Fibroblast of peridontal ligament (primary cell): ENCODE measurements around the gene FRY.
A peak's percentile ranks its signal among the peaks of the same experiment; 100 is the strongest.

Experiments used
- DNase-seq: peaks from one replicate; pipeline ENCODE4 v3.0.0-alpha.2; 2010; ENCODE audit errors: extremely low read depth

FRY gene

DNA sequence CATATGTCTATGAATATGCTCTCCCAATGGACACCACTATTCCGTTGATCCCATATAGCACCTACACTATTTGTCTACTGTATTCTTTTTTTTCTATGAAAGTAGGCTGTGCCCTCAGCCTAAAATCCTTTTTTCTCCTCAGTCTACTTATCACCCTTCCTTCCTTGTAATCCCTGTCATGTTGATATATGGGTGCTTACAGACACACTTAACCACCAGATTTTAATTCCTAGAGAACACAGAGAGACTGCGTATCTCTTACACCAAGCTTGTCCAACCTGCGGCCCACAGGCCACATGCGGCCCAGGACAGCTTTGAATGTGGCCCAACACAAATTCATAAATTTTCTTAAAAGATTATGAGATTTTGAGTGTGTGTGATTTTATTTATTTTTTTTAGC lies 182.5 kb downstream of the FRY start:
- no peak for DNase-seq

DNA sequence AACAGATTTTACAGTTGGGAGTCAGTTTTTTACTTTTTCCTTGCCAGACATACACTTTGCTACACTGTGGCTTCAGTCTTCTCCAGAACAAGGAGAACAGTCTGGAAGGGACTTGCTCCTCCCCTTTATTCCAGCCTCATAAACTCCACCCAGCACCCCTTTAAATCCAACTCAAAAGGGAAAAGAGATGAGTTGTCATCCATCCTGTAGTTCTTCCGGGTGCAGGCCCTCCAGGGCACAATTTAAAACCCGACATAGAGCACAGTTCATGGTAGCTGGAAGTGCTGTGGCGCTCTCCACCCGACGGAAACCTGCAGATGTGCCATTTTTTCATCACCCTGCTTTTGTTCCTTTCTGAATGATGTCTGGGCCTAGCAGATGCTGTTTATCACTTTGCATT lies 184.7 kb downstream of the FRY start:
- no peak for DNase-seq

DNA sequence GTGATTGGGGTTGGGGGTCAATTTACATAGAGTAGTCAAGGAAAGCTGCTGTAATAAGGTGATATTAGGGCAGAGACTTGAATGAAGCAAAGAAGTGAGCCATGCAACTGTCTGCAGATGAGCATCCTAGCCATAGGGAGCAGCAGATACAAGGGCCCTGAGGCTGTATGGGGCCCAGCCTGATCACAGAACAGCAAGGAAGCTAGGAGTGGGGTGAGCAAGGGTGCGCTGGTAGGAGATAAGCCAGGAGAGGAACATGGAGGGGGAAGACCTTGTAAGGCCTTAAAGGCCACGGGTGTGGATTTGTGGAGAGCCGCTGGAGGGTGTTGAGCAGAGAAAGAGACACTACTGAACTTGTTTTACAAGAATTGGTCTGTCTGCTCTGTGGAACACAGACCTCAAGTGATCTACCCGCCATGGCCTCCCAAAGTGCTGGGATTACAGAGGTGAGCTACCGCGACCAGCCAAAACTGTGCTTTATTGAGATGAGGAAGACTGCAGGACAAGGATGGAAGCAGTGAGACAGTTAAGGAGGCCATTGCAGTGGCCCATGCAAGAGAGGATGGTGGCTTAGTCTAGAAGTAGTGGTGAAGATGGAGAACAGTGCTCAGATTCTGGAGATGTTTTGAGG lies 190.6 kb downstream of the FRY start:
- DNase-seq: no peak

DNA sequence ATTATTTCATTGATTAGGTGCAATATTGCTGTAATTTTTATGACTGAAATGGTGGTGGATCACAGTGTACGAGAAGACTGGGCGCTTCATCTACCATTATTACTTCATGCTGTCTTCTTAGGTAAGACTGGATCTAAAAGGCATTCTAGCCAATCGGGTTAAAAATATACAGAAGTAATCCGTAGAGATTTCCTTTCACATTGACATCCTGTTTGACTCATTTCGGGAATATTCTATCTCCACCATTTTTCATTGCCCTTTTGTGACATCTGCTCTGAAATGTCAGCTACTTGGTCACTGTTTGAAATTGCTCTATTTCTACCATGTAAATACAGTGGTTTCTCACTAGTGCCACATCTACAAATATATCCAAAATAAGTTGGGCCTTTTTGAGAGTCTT lies 193.3 kb downstream of the FRY start:
- peak; percentile 19 for DNase-seq

DNA sequence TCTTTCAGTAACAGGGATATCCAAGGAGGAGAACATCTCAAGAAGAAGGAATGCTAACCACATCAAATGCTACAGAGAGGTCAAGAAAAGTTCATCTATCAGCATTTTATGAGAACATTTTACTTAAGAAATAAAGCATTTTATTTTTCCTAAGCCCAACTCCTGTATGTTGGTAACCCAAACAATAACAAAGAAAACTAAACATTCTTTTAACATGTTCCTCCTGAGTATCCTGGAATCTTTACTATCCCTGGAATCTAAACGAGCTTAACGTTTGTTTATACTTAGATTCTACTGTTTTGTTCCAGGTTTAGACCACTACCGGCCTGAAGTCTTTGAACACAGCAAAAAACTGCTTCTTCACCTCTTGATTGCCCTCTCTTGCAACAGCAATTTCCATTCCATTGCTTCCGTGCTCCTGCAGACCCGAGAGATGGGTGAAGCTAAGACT lies 193.9 kb downstream of the FRY start:
- DNase-seq: peak; percentile 76

DNA sequence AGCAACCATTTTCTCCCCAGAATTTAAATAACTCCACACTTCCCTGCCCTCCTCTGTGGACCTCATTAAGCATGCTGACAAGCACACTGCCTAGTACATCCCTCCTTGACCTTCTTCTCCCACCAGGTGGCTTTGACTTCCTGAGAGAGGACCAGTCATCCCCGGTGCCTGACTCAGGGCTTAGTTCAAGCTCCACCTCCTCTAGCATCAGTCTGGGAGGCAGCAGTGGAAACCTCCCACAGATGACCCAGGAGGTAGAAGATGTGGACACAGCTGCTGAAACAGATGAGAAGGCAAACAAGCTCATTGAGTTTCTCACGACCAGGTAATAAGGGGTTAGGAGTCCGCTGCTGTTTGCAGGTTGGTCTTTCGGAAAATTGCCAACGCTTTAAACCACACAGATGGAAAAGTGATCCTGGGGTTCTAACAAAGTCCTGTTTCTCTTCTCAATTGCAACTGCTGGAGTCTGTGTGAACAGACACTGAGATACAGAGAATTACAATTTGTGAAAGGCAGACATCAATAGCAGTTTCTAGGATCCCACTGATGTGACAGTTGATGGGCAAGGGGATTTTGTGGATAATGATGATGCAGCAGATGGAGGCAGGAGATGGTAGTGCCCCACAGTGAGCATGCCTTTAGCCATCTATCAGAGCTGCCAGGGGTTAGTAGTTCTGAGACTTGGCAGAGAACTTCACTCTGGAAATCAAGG lies 196.9 kb downstream of the FRY start:
- no peak for DNase-seq

DNA sequence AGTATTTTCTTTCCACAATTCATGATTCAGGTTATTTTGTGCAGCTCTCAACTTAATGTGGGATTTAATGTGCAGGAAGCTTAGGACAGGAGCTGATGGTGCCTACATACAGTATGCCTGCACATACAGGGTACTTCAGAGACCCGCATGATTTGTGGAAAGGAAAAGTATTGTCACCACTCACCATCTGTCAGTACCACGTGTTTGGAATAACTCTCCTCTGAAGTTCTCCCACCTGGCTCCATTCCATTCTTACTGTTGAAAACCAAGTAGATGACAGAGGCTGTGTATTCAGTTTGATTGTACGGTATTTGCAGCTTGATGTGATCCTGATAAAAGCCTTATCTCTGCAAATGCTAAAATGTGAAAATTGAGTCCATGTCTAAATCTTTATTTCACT lies 197.9 kb downstream of the FRY start:
- DNase-seq: no peak

DNA sequence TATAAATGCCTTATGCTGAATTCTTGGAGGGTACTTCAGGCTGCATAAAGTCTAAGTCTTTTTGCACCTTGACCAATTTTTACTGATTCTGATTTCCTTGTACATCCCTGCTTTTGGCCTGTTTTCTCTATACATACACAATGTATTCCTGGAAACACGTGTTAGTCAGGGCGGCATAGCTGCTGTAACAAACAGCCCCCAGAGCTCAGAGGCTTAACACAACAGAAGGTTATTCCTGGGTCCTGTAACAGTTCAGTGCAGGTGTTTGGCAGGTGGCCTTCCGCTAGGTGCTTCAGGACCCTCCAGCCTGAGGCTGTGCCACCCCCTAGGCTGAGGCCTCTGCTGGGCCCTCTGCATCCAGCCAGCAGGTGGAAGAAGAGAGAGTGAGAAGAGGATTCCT lies 200.7 kb downstream of the FRY start:
- DNase-seq: no peak

DNA sequence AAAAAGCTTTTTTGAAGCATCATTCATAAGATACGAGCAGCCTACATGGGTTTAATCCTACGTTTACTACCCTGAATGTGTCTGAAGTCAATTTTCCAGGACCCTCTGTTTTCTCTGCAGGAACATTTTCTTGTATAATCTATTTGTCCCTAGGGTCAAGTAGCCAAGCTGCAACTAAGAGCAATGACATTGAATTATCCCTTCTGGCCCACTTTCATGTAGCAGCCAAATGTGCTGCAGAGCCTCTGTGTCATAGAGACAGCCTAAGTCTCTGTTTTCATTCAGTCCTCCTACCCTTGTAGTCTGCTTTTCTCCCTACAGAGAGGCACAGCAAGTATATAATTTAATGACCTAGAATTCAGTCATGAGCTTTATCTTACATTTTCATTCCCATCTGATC lies 201.5 kb downstream of the FRY start:
- DNase-seq: no peak

DNA sequence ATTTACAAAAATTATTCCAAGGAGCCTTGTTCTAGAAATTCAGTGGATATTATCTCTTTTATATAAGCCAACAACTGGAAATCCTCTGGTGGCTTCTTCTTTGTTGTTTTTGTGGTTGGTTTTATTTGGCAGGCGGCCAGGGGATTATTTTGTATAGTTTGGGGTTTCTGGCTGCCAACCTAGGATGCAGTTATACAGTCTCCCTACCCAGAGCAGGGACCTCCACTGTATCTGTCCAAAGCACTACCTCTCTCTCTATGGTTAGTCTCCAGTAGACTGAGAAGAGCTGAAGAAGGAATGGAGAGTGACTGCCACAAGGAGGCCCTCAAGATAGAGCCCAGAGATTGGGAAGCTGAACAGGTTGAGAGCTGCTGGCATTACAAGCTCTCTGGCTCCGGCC lies 203.3 kb downstream of the FRY start:
- DNase-seq: peak; percentile 23

DNA sequence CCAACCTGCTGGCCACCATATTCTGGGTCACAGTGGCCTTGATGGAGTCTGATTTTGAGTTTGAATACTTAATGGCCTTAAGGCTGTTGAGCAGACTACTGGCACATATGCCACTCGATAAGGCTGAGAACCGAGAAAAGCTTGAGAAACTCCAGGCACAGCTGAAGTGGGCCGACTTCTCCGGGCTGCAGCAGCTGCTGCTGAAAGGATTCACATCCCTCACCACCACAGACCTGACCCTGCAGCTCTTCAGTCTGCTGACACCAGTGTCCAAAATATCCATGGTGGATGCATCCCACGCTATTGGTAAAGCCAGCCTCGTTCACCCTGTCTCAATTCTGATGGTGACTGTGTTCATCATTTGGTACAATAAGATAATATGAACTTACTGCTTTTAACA lies 206.1 kb downstream of the FRY start:
- no peak for DNase-seq

DNA sequence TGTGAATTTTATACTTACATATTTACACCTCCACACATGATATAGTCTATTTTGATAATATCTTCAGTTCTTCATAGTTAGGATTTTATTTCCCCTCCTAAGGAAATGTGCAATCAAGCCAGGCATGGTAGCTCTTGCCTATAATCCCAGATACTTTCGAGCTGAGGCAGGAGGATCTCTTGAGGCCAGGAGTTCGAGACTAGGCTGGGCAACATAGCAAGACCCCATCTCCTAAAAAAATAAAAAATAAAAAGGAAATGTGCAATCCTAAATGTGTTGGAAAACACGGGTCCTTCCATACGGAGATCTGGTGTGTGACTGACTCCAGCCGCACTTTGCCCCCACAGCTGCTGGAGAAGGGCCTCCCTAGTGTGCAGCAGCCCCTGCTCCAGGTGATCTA lies 212.1 kb downstream of the FRY start:
- no peak for DNase-seq

DNA sequence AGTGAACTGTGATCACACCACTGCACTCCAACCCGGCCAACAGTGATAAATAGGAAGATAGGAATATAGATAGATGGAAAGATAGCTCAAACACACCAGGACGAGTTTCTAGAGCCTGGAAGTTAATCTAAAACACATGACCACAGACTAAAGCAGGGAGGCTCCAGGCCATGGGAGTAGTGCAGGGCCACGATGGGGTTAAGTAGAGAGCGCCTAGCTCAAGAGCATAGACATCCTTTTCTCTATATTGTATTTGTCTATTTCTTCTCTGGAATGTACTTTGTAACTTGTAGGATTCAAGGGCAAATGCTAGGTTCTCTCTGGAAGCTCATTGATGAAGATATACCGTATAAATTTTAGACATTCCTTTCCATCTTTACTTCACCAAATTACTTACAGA lies 214.0 kb downstream of the FRY start:
- DNase-seq: no peak

DNA sequence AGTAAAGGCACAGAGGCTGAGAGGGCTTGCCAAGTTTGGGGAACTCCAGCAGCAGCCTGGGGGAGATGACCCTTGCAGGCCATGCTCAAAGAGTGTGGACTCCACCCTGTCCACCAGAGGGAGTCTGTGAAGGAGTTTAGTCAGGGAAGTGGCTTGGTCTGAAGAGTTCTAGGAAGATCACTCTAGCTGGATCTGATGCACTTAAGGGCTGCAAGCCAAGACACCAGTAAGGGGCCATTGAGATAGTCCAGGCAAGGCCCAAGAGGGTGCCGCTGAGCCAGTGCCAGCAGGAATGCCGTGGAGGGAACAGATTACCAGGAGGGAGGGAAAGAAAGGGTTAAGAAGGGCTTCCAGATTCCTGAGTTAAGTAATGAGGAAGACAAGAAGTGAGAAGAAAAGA lies 214.9 kb downstream of the FRY start:
- DNase-seq: peak; percentile 72

DNA sequence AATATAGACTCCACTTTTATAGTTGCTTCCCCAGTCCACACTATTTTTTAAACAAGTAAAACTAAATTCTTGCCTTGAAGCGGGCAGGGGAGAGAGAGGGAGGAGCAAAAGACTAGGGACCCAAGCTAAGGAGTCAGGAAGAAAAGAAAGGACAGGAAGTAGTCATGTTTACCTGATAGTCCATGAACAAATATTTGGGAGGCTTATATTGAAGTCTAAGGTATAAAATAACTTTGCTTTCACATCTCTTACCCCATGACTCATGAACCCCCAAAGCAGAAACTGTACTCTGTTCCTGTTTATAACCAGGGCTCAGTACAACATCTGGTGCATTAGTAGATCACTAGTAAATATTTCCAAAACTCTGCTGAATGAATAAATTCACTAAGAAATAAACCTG lies 216.3 kb downstream of the FRY start:
- DNase-seq: peak; percentile 13

DNA sequence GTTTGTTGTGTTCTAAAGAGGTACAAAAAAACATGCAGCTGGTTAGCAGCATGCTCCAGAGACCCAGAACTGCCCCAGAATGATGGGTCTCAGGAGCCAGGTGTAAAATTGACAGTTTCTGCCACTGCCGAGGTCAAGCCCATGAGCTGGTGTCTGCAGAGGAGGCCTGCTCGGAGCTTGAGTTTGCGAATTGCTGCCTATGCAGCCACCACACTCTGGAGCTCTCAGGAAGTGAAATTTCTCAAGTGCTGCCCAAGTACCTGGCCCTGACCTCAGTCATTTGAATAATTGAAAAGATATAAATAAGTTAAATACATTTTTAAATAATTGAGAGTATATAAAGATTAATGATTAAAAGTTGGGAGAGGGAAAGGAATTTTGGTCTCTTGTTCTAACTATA lies 217.2 kb downstream of the FRY start:
- no peak for DNase-seq

DNA sequence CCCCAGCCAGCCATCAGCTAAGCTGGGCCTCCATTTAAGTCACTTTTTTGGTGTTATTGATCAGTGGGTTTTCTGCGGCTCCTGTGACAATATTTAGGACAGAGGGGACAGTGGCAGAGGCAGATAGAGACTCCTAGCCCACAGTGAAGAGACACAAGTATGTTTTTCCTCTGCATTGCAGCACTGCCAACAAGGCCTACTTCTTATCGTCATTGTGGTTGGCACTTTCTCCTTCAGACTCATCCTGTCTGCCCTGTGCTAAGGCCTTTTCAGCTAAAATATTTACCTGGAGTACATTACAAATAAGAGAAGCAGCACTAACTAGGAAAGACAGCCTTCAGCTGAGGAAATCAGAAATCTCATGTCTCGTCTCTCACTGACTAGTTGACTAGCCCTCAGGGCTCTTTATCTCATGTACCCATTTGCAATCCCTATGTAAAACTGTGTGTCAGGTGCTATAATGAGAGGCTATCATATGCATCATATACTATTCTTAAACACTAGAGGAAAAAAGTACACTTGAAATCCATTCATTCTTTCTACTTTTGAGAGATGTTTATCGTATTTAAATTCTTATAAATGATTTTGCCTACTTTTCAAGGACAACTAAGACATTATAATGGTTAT lies 221.4 kb downstream of the FRY start:
- DNase-seq: no peak

DNA sequence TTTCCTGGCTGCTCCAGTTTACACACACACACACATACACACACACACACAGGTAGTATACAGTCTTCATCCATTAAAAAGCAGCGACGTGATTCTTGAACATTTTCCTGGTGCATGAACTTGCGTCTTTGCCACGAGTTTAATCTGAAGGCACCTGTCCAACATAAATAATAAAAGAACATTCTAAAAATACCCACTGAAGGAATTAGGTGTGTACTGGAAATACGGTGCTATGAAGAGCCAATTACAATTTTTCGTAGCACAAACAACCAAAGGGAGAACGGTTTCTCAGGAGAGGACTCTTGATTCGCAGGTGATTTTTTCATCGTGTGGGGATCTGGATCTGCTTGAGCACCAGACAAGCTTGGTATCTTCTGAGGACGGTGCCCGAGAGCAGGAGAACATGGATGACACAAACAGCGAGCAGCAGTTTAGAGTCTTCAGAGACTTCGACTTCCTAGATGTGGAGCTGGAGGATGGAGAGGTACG lies 222.4 kb downstream of the FRY start:
- DNase-seq: no peak

DNA sequence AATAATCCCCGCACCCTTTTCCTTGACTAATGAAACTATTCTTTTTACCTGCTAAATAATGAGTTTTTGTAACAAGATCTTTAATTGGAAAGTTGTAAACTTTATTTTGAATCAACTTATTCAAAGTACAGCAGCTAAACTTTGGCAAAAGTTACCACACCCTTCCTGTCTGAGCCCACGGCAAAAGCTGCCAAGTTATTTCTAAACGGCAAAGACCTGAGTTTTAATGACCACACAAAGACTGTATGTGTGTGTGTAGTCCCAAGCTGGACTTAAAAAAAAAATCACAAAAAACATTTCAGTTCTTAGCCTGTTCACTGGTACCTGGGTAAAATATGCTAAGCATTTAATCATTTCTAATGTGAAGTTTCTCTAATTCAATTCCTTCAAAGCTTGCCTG lies 222.8 kb downstream of the FRY start:
- no peak for DNase-seq

DNA sequence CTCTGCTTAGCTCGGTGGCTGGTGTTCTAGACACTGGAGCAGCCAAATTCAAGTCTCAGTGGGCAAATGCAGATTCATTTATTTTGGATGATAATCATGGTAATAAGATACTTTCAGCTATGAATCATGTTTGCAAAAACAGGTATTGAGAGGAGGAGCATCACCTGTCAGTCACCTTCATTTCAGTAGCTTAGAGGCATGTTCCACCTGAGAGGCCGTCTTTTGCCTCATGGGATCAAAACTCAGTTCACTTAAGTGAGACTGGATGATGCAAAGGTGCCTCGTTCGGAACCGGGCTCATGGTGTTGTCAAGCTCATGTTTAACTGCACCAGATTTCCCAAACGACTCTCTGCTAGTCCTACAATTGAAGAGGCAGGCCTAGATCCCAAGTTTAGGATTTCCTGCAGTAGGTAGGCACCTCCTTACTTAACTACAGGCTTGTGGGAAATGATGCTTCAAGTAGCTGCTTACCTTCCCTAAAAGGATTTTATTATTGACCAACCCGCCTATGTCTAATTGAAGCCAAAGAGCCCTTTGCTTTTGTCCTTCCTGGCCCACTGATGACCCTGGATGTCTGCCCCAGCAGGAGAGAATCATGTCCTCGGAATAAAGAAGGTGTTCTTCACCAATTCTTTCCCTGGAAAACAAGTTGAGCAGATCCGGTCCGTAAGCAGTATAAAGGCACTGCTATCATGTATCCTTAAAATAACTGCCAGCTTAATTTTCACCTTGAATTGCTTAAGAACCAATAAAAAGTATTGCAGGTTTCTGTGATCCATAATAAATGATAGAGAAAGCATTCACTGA lies 223.5 kb downstream of the FRY start:
- no peak for DNase-seq

DNA sequence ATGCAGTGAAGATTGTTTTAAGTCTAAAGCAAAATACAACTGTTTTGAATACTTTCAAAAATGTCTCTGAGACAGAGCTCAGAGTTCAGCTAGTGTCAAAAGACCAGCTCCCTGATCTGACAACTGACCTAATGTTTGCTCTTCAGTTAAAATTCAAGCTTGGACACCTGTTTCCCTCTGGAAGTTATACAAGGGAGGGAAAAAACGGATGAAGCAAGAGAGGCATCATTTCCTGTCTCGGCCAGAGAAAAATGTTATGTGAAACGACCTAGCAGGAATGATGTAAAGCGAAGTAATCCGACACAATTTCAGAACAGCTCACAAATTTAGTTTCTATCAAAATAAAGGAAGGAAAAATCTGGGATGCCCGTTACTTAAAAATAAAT lies 224.1 kb downstream of the FRY start:
- DNase-seq: no peak

DNA sequence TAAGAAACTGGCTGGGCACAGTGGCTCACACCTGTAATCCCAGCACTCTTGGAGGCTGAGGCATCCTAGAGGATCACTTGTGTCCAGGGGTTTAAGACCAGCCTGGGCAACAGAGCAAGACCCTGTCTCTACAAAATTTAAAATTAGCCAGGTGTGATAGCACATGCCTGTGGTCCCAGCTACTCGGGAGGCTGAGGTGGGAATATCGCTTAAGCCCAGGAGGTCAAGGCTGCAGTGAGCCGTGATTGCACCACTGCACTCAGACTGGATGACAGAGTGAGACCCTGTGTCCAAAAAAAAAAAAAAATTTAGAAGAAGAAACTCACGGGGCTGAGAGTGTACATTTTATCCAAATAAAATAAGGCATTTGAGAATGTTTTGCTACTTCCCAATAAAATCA lies 224.7 kb downstream of the FRY start:
- DNase-seq: no peak
